NCI-H510A (cell line): ENCODE measurements around the gene PCGF3.
"Not testable (repeated sequence)": the region's sequence is repeated elsewhere in the genome, so short reads cannot be mapped to it uniquely, and the experiment has no call there.

ENCODE experiments used
- DNase-seq: peaks from one replicate; lab custom pipeline; 2025; lab: John Stamatoyannopoulos, UW

The PCGF3 gene

GRCh38 chr4:764405-765169, 59.0 kb downstream of the PCGF3 start:
- no peak for DNase-seq

GRCh38 chr4:766152-766515, 60.5 kb downstream of the PCGF3 start:
- no peak for DNase-seq

- no peak for DNase-seq
These were observed 61.1 kb downstream of the PCGF3 start for GRCh38 chr4:766559-767283.

- DNase-seq = no peak
These were observed 62.4 kb downstream of the PCGF3 start for GRCh38 chr4:768076-768475.

- no peak for DNase-seq
These were observed 63.4 kb downstream of the PCGF3 start for GRCh38 chr4:768995-769394.

- DNase-seq = no peak
These were observed 63.9 kb downstream of the PCGF3 start for GRCh38 chr4:769511-769910.

GRCh38 chr4:770022-770421, 64.4 kb downstream of the PCGF3 start:
- DNase-seq = no peak

- DNase-seq = no peak
These were observed 65.8 kb downstream of the PCGF3 start for GRCh38 chr4:771464-771863.

GRCh38 chr4:772118-772517, 66.5 kb downstream of the PCGF3 start:
- no peak for DNase-seq

GRCh38 chr4:772776-773175, 67.1 kb downstream of the PCGF3 start:
- no peak for DNase-seq

- DNase-seq = no peak
These were observed 67.6 kb downstream of the PCGF3 start for GRCh38 chr4:773214-773613.

- DNase-seq = not testable (repeated sequence)
These were observed 68.9 kb downstream of the PCGF3 start for GRCh38 chr4:774419-775092.

GRCh38 chr4:775485-775884, 69.9 kb downstream of the PCGF3 start:
- not testable (repeated sequence) for DNase-seq

GRCh38 chr4:776743-777441, 71.3 kb downstream of the PCGF3 start:
- no peak for DNase-seq

- DNase-seq = no peak
These were observed 72.1 kb downstream of the PCGF3 start for GRCh38 chr4:777520-778262.

- no peak for DNase-seq
These were observed 73.9 kb downstream of the PCGF3 start for GRCh38 chr4:779555-779954.

GRCh38 chr4:780255-780654, 74.6 kb downstream of the PCGF3 start:
- DNase-seq = not testable (repeated sequence)

- no peak for DNase-seq
These were observed 75.3 kb downstream of the PCGF3 start for GRCh38 chr4:780716-781492.

GRCh38 chr4:781493-782216, 76.0 kb downstream of the PCGF3 start:
- DNase-seq = peak; percentile 96
